Umbilical cord (tissue), 2 donors: Measurements from ENCODE around the gene PRAMEF4. TPM values are rescaled to one million over a fixed set of nuclear protein-coding genes. Genes with fewer than 3 reads are reported as not detected.
"Not testable (repeated sequence)": the region's sequence is repeated elsewhere in the genome, so short reads cannot be mapped to it uniquely, and the experiment has no call there.

ENCODE experiments used
- DNase-seq: peaks from one replicate; pipeline ENCODE4 v3.0.0-alpha.2; 2015; ENCODE audit warnings: low spot score
- total RNA-seq: library from RNA; depleted of rRNA; stranded (reverse); fragments of >200 nt; gene quantifications from one replicate; pipeline ENCODE4 v1.2.3, GENCODE V29; 2014; ENCODE audit warnings: low replicate concordance; ENCODE audit not compliant: insufficient read depth

The PRAMEF4 gene
- 1.2 TPM for total RNA-seq

GRCh38 chr1:12886101-12886500 is at the start of gene PRAMEF4:
Gene PRAMEF4, minus strand, starts transcription at chr1:12886201. Its CDS starts 2,807 bp downstream, at chr1:12883394.
- not testable (repeated sequence) for DNase-seq

GRCh38 chr1:12924368-12924767 is 38.4 kb upstream of the PRAMEF4 start:
- not testable (repeated sequence) for DNase-seq

- DNase-seq: not testable (repeated sequence)
Observed at GRCh38 chr1:12921749-12922148, 35.7 kb upstream of the PRAMEF4 start.

GRCh38 chr1:12916310-12916709 is 30.3 kb upstream of the PRAMEF4 start, which contains the start of gene PRAMEF7:
Gene PRAMEF7, plus strand, starts transcription at chr1:12916610. Its CDS starts 1,083 bp downstream, at chr1:12917693.
- not testable (repeated sequence) for DNase-seq

DNA sequence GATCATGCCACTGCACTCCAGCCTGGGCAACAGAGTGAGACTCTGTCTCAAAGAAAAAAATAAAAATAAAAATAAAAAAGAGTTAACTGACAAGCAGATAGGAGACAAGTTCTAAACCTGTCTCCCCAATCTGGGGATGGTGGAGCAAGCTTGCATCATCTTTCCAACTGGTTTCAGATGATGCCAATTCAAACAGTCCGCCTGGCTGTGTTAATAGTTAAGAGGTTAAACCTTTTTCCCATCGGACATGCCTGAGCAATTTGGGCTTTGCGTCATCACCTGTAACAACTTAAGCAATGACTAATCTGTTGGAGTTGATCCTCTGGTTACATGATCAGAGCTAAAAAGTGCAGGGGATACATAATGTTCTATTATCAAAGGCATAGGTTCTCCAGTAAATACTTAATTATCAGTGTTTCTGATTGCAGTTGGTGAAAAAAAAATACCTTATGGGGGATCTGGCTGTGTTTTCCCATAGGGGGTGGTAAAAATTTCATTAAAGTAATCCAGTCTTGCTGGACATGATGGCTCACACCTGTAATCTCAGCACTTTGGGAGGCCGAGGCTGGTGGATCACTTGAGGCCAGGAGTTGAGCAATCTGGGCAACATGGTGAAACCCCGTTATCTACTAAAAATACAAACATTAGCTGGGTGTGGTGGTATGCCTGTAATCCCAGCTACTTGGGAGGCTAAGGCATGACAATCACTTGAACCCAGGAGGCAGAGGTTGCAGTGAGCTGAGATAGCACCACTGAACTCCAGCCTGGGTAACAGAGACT is 18.0 kb upstream of the PRAMEF4 start:
- not testable (repeated sequence) for DNase-seq

DNA sequence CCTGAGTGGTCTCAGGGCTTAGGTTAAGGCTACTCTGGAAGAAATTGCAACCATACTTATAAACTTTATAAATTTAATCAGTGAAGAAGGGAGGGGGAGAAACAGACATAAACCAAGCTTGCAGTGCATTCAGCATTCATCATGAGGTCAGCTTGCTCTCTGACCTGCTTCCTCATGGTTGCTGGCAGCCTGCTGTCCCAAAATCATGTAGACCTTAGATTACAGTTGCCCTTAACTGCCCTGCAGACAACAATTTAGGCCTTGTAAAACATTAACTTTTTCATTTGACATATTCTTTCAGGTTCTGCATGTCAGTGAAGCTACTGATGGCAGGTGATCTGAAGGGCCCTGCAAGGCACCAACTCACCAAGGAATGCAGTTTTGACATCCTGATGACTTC is 13.2 kb upstream of the PRAMEF4 start:
- not testable (repeated sequence) for DNase-seq

GRCh38 chr1:12898170-12898569 is 12.2 kb upstream of the PRAMEF4 start, which contains the start of gene PRAMEF10:
Gene PRAMEF10, minus strand, starts transcription at chr1:12898270. Its CDS starts 2,423 bp downstream, at chr1:12895847.
- not testable (repeated sequence) for DNase-seq

- not testable (repeated sequence) for DNase-seq
Observed at GRCh38 chr1:12878453-12878852, 7.5 kb downstream of the PRAMEF4 start.

DNA sequence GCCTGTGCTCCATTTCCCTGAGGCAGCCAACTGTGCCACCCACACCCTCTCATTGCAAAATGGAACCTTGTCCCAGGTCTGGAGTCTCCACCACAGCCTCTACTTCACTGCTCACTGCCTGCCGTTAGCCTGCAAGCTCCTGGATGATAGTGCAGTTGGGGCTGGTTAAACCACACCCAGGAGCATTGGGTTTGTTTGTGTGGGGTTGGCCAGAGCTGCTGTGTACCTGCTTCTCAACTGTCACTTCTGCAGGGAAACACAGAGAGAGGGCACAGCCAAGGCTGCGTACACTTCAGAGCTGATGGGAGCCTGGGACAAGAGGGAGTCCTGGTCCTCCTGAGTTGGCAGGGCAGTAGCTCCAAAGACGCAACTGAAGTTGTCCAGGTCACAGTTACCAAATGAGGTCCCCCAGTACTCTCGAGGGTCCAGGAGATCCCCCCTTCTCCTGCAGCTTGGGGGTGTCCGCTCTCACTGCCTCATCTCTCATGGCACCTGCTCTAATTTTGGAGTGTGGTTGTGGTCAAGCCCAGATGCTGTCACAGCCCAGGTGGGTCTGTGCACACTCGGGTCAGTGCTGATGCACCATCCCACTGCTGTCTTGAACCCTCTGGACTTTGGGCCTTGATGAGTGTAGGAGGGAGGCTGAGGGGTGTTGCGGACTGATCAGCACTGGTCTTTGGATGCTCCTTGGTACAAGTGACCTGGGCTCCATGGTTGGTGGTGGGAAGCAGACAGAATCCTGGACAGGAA is 22.7 kb downstream of the PRAMEF4 start:
- DNase-seq: not testable (repeated sequence)

DNA sequence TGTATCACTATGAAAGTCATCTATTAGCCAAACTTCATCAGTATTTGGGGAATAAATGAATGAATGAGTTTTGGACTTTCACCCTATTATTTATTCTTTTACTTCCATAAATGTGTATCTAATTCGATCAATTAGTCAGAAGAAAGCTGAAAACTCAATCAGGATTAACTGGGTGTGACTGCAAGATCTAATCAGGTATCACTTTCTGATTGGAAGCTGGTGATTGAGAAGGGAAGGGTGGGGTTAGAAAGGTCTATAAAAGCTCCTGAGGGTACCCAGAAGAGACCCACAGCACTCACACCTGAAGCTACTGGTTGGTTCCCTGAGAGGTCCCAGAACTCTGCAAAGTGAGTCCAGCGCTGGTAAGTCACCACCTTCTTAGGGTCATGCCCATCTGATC is 29.2 kb downstream of the PRAMEF4 start, which contains the start of gene PRAMEF2:
TSS of gene PRAMEF2 (plus strand) at position 301 of the 400 bp plus-strand sequence. CDS start 1,924 bp downstream, outside the sequence.
- DNase-seq: not testable (repeated sequence)

DNA sequence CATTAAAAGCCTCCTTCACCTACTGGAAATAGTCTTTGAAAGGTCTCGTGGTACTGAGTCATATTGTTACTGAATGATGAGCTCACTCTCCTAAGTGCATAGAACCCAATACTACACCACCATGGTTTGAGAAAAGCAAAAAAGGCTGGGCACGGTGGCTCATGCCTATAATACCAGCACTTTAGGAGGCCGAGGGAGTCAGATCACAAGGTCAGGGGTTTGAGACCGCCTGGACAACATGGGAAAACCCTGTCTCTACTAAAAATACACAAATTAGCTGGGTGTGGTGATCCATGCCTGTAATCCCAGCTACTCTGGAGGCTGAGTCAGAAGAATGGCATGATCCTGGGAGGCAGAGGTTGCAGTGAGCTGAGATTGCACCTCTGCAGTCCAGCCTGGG is 34.2 kb downstream of the PRAMEF4 start:
- no peak for DNase-seq

DNA sequence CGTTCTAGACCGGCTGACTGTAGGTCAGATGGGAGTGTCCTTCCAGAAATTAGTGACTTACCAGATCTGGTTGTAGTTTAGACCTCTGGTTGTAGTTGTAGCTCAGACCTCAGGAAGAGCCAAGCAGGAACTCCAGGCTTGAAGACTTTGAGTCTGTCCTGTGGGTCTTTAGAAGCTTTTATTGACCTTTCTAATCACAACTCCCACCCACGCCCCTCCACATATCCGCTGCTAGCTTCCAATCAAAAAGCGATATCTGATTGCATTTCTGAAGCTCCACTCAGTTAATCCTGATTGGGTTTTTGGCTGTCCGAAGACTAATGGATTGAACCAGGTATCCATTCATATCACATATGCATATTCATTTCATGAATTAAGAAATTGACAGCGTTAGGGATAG is 37.4 kb downstream of the PRAMEF4 start, which contains the start of gene HNRNPCL1:
TSS of gene HNRNPCL1 (minus strand) at position 101 of the 400 bp plus-strand sequence. CDS start 431 bp downstream, outside the sequence.
- DNase-seq: not testable (repeated sequence)

DNA sequence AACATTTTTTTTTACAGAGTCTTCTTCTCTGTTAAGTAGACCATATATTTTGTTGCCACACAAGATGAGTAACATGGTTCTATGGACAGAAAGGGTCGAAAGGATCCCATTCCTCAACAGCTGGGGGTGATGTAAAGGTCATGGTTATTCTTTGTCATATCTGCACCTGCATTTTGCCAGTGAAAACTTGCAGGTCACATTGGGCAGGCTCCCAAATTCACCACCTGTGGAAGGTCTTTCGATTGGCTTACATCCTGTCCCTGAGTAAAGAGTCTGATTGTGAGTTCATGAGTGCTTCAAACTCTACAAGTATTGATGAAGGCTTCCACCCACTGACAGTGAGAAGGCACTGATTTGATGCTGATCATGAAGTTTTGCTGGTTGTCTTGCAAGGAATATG is 52.8 kb downstream of the PRAMEF4 start:
- DNase-seq: not testable (repeated sequence)

GRCh38 chr1:12831310-12831709 is 54.7 kb downstream of the PRAMEF4 start, which contains the start of gene PRAMEF11:
Gene PRAMEF11, minus strand, starts transcription at chr1:12831410. Its CDS starts 2,621 bp downstream, at chr1:12828789.
- not testable (repeated sequence) for DNase-seq

Other genes with a start within 250 kb of the PRAMEF4 start
- not detected for gene AADACL4, start 242.1 kb downstream of the PRAMEF4 start, total RNA-seq
- 5.8 TPM for gene AADACL3, start 170.1 kb downstream of the PRAMEF4 start, total RNA-seq
- gene CFAP107, start 140.0 kb downstream of the PRAMEF4 start, total RNA-seq: not detected
- gene PRAMEF12, start 112.5 kb downstream of the PRAMEF4 start, total RNA-seq: 2.9 TPM
- gene PRAMEF1, start 94.8 kb downstream of the PRAMEF4 start, total RNA-seq: 6.7 TPM
- not detected for gene PRAMEF11, start 54.8 kb downstream of the PRAMEF4 start, total RNA-seq
- 0.72 TPM for gene HNRNPCL1, start 37.5 kb downstream of the PRAMEF4 start, total RNA-seq
- gene PRAMEF2, start 29.1 kb downstream of the PRAMEF4 start, total RNA-seq: 0.72 TPM
- gene PRAMEF10, start 12.1 kb upstream of the PRAMEF4 start, total RNA-seq: 0.48 TPM
- gene PRAMEF7, start 30.4 kb upstream of the PRAMEF4 start, total RNA-seq: not detected
- gene PRAMEF6, start 61.4 kb upstream of the PRAMEF4 start, total RNA-seq: not detected
- gene PRAMEF27, start 170.4 kb upstream of the PRAMEF4 start, total RNA-seq: not detected
- 2.9 TPM for gene HNRNPCL3, start 174.6 kb upstream of the PRAMEF4 start, total RNA-seq
- not detected for gene PRAMEF25, start 184.6 kb upstream of the PRAMEF4 start, total RNA-seq
- 2.2 TPM for gene HNRNPCL2, start 230.7 kb upstream of the PRAMEF4 start, total RNA-seq